HCT116 (cell line): ENCODE data around the gene GBE1. TPM values are rescaled to one million over a fixed set of nuclear protein-coding genes. Genes with fewer than 3 reads are reported as not detected.

Experiments used
- ATAC-seq: fragments of 200-7000 bp; cut with Tn5 transposase; 2 replicates; pipeline ENCODE4 v1.9.1; 2020; ENCODE audit warnings: mild to moderate bottlenecking, moderate library complexity
- BruUV-seq: library from RNA; stranded (reverse); fragments of 400-500 nt; replicated peaks from 2 replicates; lab custom pipeline; 2021; lab: Mats Ljungman, UMichigan
- CTCF ChIA-PET: fragments of 300-600 bp; sonication (Branson Sonifier 250); formaldehyde crosslinking; loops from one replicate; lab custom pipeline; 2021; ENCODE audit warnings: antibody characterized with exemption; lab: Charles Lee
- POLR2A ChIA-PET: fragments of 300-600, 350-600 bp; sonication (Branson Sonifier 250); formaldehyde crosslinking; loops from one replicate; lab custom pipeline; 2021; ENCODE audit warnings: antibody characterized with exemption; lab: Charles Lee
- RAD21 ChIA-PET, 2 experiments: fragments of 300-600 bp; sonication (Branson Sonifier 250); formaldehyde crosslinking; loops; one replicate each; lab custom pipeline; 2023; ENCODE audit warnings: low total read pairs in 2 of 2; ENCODE audit not compliant: uncharacterized antibody in 2 of 2, unreplicated experiment in 2 of 2, low non-redundant PET in 1 of 2; lab: Charles Lee
- DNase-seq: peaks from one replicate; pipeline ENCODE4 v3.0.0-alpha.2; 2010; ENCODE audit warnings: low read depth, low spot score
- H2AFZ ChIP-seq: fragments of 200-600 bp; shearing (Covaris generic), sonication (generic); 2 replicates; pipeline ENCODE4 v1.6.1; 2017; ENCODE audit warnings: low read depth, mixed run types, mixed read lengths, antibody characterized with exemption, low read length; ENCODE audit not compliant: poor library complexity, severe bottlenecking
- H3K27ac ChIP-seq: 2 replicates; pipeline ENCODE4 v1.5.1; 2012; ENCODE audit warnings: low read depth, low read length
- H3K27me3 ChIP-seq: fragments of 200-600 bp; sonication (generic); 2 replicates; pipeline ENCODE4 v1.6.1; 2016; ENCODE audit warnings: mixed run types, low read length, mixed read lengths; ENCODE audit not compliant: insufficient read depth
- H3K36me3 ChIP-seq, 2 experiments: fragments of 200-500 bp in 1 of 2; fragments of 200-600 bp in 1 of 2; sonication (Bioruptor generic) in 1 of 2; sonication (generic) in 1 of 2; 2 replicates each; pipeline versions ENCODE4 v1.5.1 to v1.6.1; 2014 to 2016; ENCODE audit warnings: low read length in 2 of 2, inconsistent platforms in 1 of 2, mixed read lengths in 1 of 2, mixed run types in 1 of 2; ENCODE audit not compliant: insufficient read depth in 2 of 2, control insufficient read depth in 1 of 2
- H3K4me1 ChIP-seq, 2 experiments: fragments of 200-600 bp in 1 of 2; sonication (generic) in 1 of 2; 2 replicates each; pipeline versions ENCODE4 v1.5.1 to v1.6.1; 2012 to 2017; ENCODE audit warnings: low read length in 2 of 2, inconsistent platforms in 1 of 2, mild to moderate bottlenecking in 1 of 2, mixed read lengths in 1 of 2, mixed run types in 1 of 2, moderate library complexity in 1 of 2; ENCODE audit not compliant: insufficient read depth in 2 of 2, control insufficient read depth in 1 of 2
- H3K4me2 ChIP-seq: fragments of 200-600 bp; sonication (generic); 2 replicates; pipeline ENCODE4 v1.6.1; 2017; ENCODE audit warnings: mixed run types, low read length, mixed read lengths
- H3K4me3 ChIP-seq, 2 experiments: fragments of 200-600 bp in 1 of 2; sonication (generic) in 1 of 2; replicated peaks in 1 of 2; 2 replicates each; pipeline ENCODE4 v1.5.1; 2011 to 2016; ENCODE audit warnings: low read length in 2 of 2, control low read depth in 1 of 2, low read depth in 1 of 2, mild to moderate bottlenecking in 1 of 2, mixed read lengths in 1 of 2, mixed run types in 1 of 2
- H3K79me2 ChIP-seq: fragments of 200-600 bp; sonication (generic); 2 replicates; pipeline ENCODE4 v1.6.1; 2017; ENCODE audit warnings: mild to moderate bottlenecking, mixed run types, low read length, moderate library complexity, mixed read lengths; ENCODE audit not compliant: insufficient read depth
- H3K9ac ChIP-seq: fragments of 200-600 bp; sonication (generic); 2 replicates; pipeline ENCODE4 v1.6.1; 2016; ENCODE audit warnings: low read length, mixed read lengths
- H3K9me2 ChIP-seq: fragments of 200-600 bp; sonication (generic), shearing (Covaris generic); 2 replicates; pipeline ENCODE4 v1.6.1; 2017; ENCODE audit warnings: mixed run types, mild to moderate bottlenecking, moderate library complexity; ENCODE audit not compliant: insufficient read depth
- H3K9me3 ChIP-seq, 2 experiments: fragments of 200-500 bp in 1 of 2; fragments of 200-600 bp in 1 of 2; sonication (Bioruptor generic) in 1 of 2; sonication (generic) in 1 of 2; 2 replicates each; pipeline ENCODE4 v1.6.1; 2014 to 2017; ENCODE audit warnings: low read length in 2 of 2, mixed read lengths in 2 of 2, inconsistent platforms in 1 of 2, low read depth in 1 of 2, mild to moderate bottlenecking in 1 of 2, mixed run types in 1 of 2, moderate library complexity in 1 of 2; ENCODE audit not compliant: control insufficient read depth in 1 of 2, insufficient read depth in 1 of 2
- H4K20me1 ChIP-seq: fragments of 200-600 bp; sonication (generic), shearing (Covaris generic); 2 replicates; pipeline ENCODE4 v1.6.1; 2017; ENCODE audit warnings: mixed run types, mild to moderate bottlenecking, moderate library complexity; ENCODE audit not compliant: insufficient read depth
- CBX3 ChIP-seq: IDR thresholded peaks from 2 replicates; pipeline ENCODE4 v1.6.1; 2012; ENCODE audit warnings: low read depth
- CEBPB ChIP-seq: IDR thresholded peaks from 2 replicates; pipeline ENCODE4 v1.6.1; 2012; ENCODE audit warnings: low read depth
- CTCF ChIP-seq, 3 experiments: fragments of 200-600 bp in 1 of 3; sonication (generic) in 1 of 3; IDR thresholded peaks in 2 of 3; conservative IDR thresholded peaks in 1 of 3; 2 replicates each; pipeline ENCODE4 v1.5.1; 2012 to 2017; ENCODE audit warnings: low read depth in 2 of 3, low read length in 2 of 3, antibody characterized with exemption in 1 of 3, borderline replicate concordance in 1 of 3, control low read depth in 1 of 3, mild to moderate bottlenecking in 1 of 3, mixed read lengths in 1 of 3, mixed run types in 1 of 3, moderate library complexity in 1 of 3; ENCODE audit not compliant: insufficient read depth in 1 of 3
- EGR1 ChIP-seq: IDR thresholded peaks from 2 replicates; pipeline ENCODE4 v1.6.1; 2012; ENCODE audit warnings: low read depth
- ELF1 ChIP-seq: IDR thresholded peaks from 2 replicates; pipeline ENCODE4 v1.6.1; 2012; ENCODE audit warnings: low read depth, borderline replicate concordance
- EZH2 ChIP-seq: fragments of 200-600 bp; sonication (generic); IDR thresholded peaks from 2 replicates; pipeline ENCODE4 v1.6.1; 2017; ENCODE audit warnings: antibody characterized with exemption, mixed run types
- EZH2phosphoT487 ChIP-seq: fragments of 200-600 bp; IDR thresholded peaks from 2 replicates; pipeline ENCODE4 v1.6.1; 2018; ENCODE audit warnings: antibody characterized with exemption, borderline replicate concordance
- FOSL1 ChIP-seq: IDR thresholded peaks from 2 replicates; pipeline ENCODE4 v1.6.1; 2012; ENCODE audit warnings: low read depth
- JUND ChIP-seq: IDR thresholded peaks from 2 replicates; pipeline ENCODE4 v1.6.1; 2012
- MAX ChIP-seq: IDR thresholded peaks from 2 replicates; pipeline ENCODE4 v1.6.1; 2012
- POLR2AphosphoS5 ChIP-seq: IDR thresholded peaks from 2 replicates; pipeline ENCODE4 v1.6.1; 2011; ENCODE audit warnings: mild to moderate bottlenecking, low read depth, low read length, moderate library complexity
- SIN3A ChIP-seq: IDR thresholded peaks from 2 replicates; pipeline ENCODE4 v1.6.1; 2012; ENCODE audit warnings: low read depth
- SP1 ChIP-seq: IDR thresholded peaks from 2 replicates; pipeline ENCODE4 v1.6.1; 2012; ENCODE audit warnings: low read depth
- SRF ChIP-seq: IDR thresholded peaks from 2 replicates; pipeline ENCODE4 v1.6.1; 2012; ENCODE audit warnings: low read depth
- ZFX ChIP-seq: fragments of 450-650 bp; IDR thresholded peaks from 2 replicates; pipeline ENCODE4 v1.6.1; 2017
- ZNF274 ChIP-seq: fragments of 200-500 bp; sonication (Bioruptor generic); IDR thresholded peaks from 2 replicates; pipeline ENCODE4 v1.6.1; 2014; ENCODE audit warnings: mild to moderate bottlenecking, low read depth, low read length, inconsistent platforms
- intact Hi-C: fragments of 100-400 bp; cut with micrococcal nuclease; formaldehyde crosslinking; loops from 2 replicates; pipeline ENCODE4 v1.10.0; 2022
- total RNA-seq: library from RNA; stranded (reverse); gene quantifications from one replicate; pipeline ENCODE4 v1.2.1, GENCODE V29; 2021; ENCODE audit not compliant: unreplicated experiment
- TF ChIP-seq, protein P1 (sequence below): IDR thresholded peaks from 2 replicates; pipeline ENCODE4 v1.6.1; 2012; ENCODE audit warnings: low read depth
- TF ChIP-seq, protein P2 (sequence below): IDR thresholded peaks from 2 replicates; pipeline ENCODE4 v1.6.1; 2012

Gene GBE1
- total RNA-seq, 1 experiment from 2014 or later, result 27.7 TPM

DNA sequence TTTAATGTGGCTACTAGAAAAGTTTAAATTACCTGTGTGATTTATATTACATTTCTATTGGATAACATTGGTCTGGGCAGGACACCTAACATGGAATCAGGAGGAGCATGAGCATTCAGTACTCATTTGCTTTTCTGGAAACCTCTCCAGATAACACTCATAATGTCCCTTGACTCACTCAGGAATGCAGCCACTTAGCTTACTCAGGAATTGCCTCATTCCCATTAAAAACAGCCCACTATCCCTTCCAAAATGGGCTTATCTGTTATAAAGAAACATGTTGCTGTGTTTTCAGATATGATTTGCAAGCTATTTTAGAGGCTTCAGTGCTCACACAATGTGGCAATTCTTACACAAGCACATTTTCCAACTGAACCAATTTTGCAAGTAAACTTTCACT, 17.1 kb downstream of the GBE1 start:
- no peak overlapping the region; the same call in 1 of the 2 replicates for H3K27ac ChIP-seq
- intact Hi-C loops, result no loop called here
- no peak overlapping the region for H2AFZ ChIP-seq

More for the DNA sequence above, 17.1 kb downstream of the GBE1 start:
- Histone ChIP-seq H3K27me3 (no peaks in the 10 kb centered on the region), H3K9me2 (no peaks in the 10 kb centered on the region), H3K36me3 (no peaks in the 10 kb centered on the region), H3K4me3 (no peak overlapping the region; a peak in 1 of 4 replicates), H3K79me2 (peaks cover 17% of the 10 kb centered on the region; the same call in 1 of the 2 replicates), H3K9ac (peak overlapping the region; percentile 41), H3K9me3 (no peaks in the 10 kb centered on the region), H4K20me1 (no peaks in the 10 kb centered on the region), H3K4me1 (peaks cover 17 to 43% of the 10 kb centered on the region in 2 experiments), H3K4me2 (peak overlapping the region; percentile 68)
- ChIA-PET CTCF (no interaction called here), RAD21 (no interaction called here), POLR2A (interaction anchor here (0.8 to 1.3 kb wide), 3 partner anchors 9 to 18 kb away, joined by 3 to 6 read pairs (median 4); partner anchors contain the start of gene GBE1)
- BruUV-seq, result no TSS peak
- ATAC-seq (peak; percentile 71), DNase-seq (peak; percentile 71)
- TF ChIP-seq MAX (peak; percentile 26; the same call in 1 of the 2 replicates), SRF (peak; percentile 63; the same call in 1 of the 2 replicates), CEBPB (peak; percentile 83), CTCF (IDR thresholded peaks at IDR 0.05 in 2 of 3, conservative IDR thresholded peaks at IDR 0.05 in 1 of 3; ENCODE audit: borderline replicate concordance in 1 of 3, insufficient read depth in 1 of 3, low read depth in 2 of 3, low read length in 2 of 3) (no peak), SP1 (peak; percentile 46), EGR1 (no peak), ELF1 (no peak), ZFX (no peak), SIN3A (no peak), JUND (peak; percentile 58), POLR2AphosphoS5 (0 out of 2 replicates have a peak, but pooled peaks have one; percentile 15), CBX3 (peak; percentile 77), FOSL1 (peak; percentile 72), ZNF274 (no peak), EZH2phosphoT487 (no peak), EZH2 (no peak)
- TF ChIP-seq, protein P1, sequence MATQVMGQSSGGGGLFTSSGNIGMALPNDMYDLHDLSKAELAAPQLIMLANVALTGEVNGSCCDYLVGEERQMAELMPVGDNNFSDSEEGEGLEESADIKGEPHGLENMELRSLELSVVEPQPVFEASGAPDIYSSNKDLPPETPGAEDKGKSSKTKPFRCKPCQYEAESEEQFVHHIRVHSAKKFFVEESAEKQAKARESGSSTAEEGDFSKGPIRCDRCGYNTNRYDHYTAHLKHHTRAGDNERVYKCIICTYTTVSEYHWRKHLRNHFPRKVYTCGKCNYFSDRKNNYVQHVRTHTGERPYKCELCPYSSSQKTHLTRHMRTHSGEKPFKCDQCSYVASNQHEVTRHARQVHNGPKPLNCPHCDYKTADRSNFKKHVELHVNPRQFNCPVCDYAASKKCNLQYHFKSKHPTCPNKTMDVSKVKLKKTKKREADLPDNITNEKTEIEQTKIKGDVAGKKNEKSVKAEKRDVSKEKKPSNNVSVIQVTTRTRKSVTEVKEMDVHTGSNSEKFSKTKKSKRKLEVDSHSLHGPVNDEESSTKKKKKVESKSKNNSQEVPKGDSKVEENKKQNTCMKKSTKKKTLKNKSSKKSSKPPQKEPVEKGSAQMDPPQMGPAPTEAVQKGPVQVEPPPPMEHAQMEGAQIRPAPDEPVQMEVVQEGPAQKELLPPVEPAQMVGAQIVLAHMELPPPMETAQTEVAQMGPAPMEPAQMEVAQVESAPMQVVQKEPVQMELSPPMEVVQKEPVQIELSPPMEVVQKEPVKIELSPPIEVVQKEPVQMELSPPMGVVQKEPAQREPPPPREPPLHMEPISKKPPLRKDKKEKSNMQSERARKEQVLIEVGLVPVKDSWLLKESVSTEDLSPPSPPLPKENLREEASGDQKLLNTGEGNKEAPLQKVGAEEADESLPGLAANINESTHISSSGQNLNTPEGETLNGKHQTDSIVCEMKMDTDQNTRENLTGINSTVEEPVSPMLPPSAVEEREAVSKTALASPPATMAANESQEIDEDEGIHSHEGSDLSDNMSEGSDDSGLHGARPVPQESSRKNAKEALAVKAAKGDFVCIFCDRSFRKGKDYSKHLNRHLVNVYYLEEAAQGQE, result no peak
- TF ChIP-seq, protein P2, sequence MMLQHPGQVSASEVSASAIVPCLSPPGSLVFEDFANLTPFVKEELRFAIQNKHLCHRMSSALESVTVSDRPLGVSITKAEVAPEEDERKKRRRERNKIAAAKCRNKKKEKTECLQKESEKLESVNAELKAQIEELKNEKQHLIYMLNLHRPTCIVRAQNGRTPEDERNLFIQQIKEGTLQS, result peak; percentile 31; the same call in 1 of the 2 replicates
